Ovary (tissue), 3 donors: ENCODE results near the gene GRAP2.

Experiments
- CTCF ChIP-seq, 3 donors: fragments of 450-650 bp in 2 of 3; fragments of 200-600 bp in 1 of 3; IDR thresholded peaks; one replicate each; pipeline versions ENCODE4 v1.5.1 to v1.8.0; 2016 to 2022; ENCODE audit warnings: antibody characterized with exemption in 3 of 3, mild to moderate bottlenecking in 1 of 3
- EP300 ChIP-seq: sonication (generic); formaldehyde crosslinking; IDR thresholded peaks from one replicate; pipeline ENCODE4 v1.6.1; 2017; ENCODE audit warnings: antibody characterized with exemption
- donor health status: DM: no; HTN: no; CAD: no.

- TF ChIP-seq EP300 (no peak), CTCF (IDR thresholded peaks at IDR 0.05) (no peak)
These were observed 83.1 kb downstream of the GRAP2 start for GRCh38 chr22:39984006-39984405.
